ENCODE measurements around the gene F13A1.

Gene F13A1

DNA sequence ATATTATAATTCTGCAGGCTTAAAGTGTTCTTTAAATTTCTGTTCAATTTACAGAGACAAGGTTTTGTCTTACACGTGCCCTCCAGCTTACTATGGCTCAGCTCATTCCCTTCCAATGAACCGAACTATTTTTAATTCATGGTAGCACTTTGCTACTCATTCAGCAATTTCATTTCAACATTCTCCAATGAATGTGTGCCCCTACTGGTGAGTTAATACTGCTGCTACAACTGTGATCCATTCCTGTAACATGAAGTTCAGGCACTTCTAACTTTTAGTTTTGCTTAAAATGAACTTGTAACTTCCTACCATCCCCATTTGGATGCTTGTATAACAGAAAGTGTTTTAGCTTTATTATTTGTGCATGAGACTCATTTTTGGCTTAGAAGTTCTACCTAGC, 99.7 kb downstream of the F13A1 start:
- Histone ChIP-seq H3K27me3 (ENCODE audit: control insufficient read depth, insufficient read depth, low read length) (no peaks in the 10 kb centered on the region), H3K9me3 (ENCODE audit: control insufficient read depth, insufficient read depth, low read length) (no peaks in the 10 kb centered on the region), H3K27ac (ENCODE audit: low read depth, low read length) (no peak overlapping the region), H3K4me3 (ENCODE audit: low read depth, low read length) (no peak overlapping the region), H3K36me3 (ENCODE audit: control insufficient read depth, insufficient read depth, low read length) (no peaks in the 10 kb centered on the region), H3K4me1 (ENCODE audit: control insufficient read depth, insufficient read depth, low read length) (no peaks in the 10 kb centered on the region), H3K9ac (ENCODE audit: low read depth, low read length) (no peak overlapping the region)

DNA sequence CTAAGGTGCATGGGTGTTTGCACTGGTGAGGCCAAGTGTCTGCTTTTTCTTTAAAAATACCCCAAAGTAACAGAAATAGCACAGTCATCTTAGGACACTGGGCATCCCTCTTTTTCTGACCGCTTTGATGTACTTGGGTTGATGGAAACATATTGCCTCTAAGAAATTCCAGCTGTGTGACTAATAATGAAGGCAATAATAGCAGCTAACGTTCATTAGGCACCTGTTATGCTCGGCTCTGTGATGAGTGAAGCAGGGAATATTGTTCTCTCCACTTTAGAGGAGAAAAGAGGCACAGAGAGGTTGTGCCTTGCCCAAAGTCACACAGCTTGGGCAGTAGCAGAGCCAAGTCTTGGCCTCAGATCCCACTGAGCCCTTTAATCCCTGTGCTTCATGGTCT, 100.7 kb downstream of the F13A1 start:
- H3K27ac ChIP-seq (ENCODE audit: low read depth, low read length) = no peak overlapping the region

GRCh38 chr6:6218759-6219085, 101.7 kb downstream of the F13A1 start:
- no peaks in the 10 kb centered on the region for H3K27me3 ChIP-seq (ENCODE audit: control insufficient read depth, insufficient read depth, low read length)
- H3K9ac ChIP-seq (ENCODE audit: low read depth, low read length) = no peak overlapping the region
- H3K36me3 ChIP-seq (ENCODE audit: control insufficient read depth, insufficient read depth, low read length) = no peaks in the 10 kb centered on the region
- no peak overlapping the region for H3K27ac ChIP-seq (ENCODE audit: low read depth, low read length)
- no peaks in the 10 kb centered on the region for H3K4me1 ChIP-seq (ENCODE audit: control insufficient read depth, insufficient read depth, low read length)
- H3K9me3 ChIP-seq (ENCODE audit: control insufficient read depth, insufficient read depth, low read length) = no peaks in the 10 kb centered on the region
- H3K4me3 ChIP-seq (ENCODE audit: low read depth, low read length) = no peak overlapping the region

More for the DNA sequence above, 100.7 kb downstream of the F13A1 start:
- Histone ChIP-seq H3K36me3 (ENCODE audit: control insufficient read depth, insufficient read depth, low read length) (no peaks in the 10 kb centered on the region), H3K9me3 (ENCODE audit: control insufficient read depth, insufficient read depth, low read length) (no peaks in the 10 kb centered on the region), H3K9ac (ENCODE audit: low read depth, low read length) (no peak overlapping the region), H3K4me1 (ENCODE audit: control insufficient read depth, insufficient read depth, low read length) (no peaks in the 10 kb centered on the region), H3K27me3 (ENCODE audit: control insufficient read depth, insufficient read depth, low read length) (no peaks in the 10 kb centered on the region), H3K4me3 (ENCODE audit: low read depth, low read length) (no peak overlapping the region)

GRCh38 chr6:6217855-6218758, 102.4 kb downstream of the F13A1 start:
- Histone ChIP-seq H3K36me3 (ENCODE audit: control insufficient read depth, insufficient read depth, low read length) (no peaks in the 10 kb centered on the region), H3K4me3 (ENCODE audit: low read depth, low read length) (no peak overlapping the region), H3K9me3 (ENCODE audit: control insufficient read depth, insufficient read depth, low read length) (no peaks in the 10 kb centered on the region), H3K27ac (ENCODE audit: low read depth, low read length) (no peak overlapping the region), H3K4me1 (ENCODE audit: control insufficient read depth, insufficient read depth, low read length) (no peaks in the 10 kb centered on the region), H3K9ac (ENCODE audit: low read depth, low read length) (no peak overlapping the region), H3K27me3 (ENCODE audit: control insufficient read depth, insufficient read depth, low read length) (no peaks in the 10 kb centered on the region)

DNA sequence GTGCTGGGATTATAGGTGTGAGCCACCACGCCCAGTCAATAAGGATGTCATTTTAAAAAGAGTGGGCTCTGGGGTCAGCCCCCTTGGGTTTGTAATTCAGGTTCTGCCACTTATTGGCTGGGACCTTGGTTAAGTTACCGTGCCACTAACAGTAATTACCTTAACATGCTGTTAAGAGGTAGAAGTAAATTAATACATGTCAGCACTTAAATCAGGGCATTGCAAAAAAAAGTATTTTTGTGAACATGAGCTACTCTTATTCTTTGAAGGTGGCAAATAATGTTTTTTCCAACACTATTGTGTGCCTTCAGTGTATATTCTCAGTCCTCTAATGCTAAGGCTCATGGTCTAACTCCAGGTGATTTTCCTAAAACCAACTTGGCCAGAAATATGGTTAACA, 109.5 kb downstream of the F13A1 start:
- no peaks in the 10 kb centered on the region for H3K27me3 ChIP-seq (ENCODE audit: control insufficient read depth, insufficient read depth, low read length)
- no peak overlapping the region; the same call in 1 of the 2 replicates for H3K4me3 ChIP-seq (ENCODE audit: low read depth, low read length)
- H3K9ac ChIP-seq (ENCODE audit: low read depth, low read length) = no peak overlapping the region
- no peaks in the 10 kb centered on the region for H3K4me1 ChIP-seq (ENCODE audit: control insufficient read depth, insufficient read depth, low read length)
- no peak overlapping the region for H3K27ac ChIP-seq (ENCODE audit: low read depth, low read length)
- no peaks in the 10 kb centered on the region for H3K36me3 ChIP-seq (ENCODE audit: control insufficient read depth, insufficient read depth, low read length)
- H3K9me3 ChIP-seq (ENCODE audit: control insufficient read depth, insufficient read depth, low read length) = peaks cover 7% of the 10 kb centered on the region

DNA sequence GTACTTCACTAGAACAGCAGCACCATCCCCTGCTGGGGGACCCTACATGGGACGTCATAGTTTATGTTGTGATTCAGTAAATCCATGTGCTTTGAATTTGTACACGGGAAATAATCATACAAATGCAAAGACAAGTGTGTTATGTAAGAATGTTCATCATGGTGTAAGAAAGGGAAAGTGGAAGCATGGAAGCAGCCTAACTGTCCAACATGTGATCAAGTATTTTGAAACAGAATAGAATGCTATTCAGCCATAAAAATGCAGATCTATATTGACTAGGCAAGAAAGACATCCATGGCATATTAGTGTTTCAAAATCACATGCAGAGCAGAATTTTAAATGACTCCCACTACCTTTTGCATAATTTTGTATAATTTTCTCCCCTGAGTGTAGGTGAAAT, 117.6 kb downstream of the F13A1 start:
- no peaks in the 10 kb centered on the region for H3K4me1 ChIP-seq (ENCODE audit: control insufficient read depth, insufficient read depth, low read length)
- no peaks in the 10 kb centered on the region for H3K27me3 ChIP-seq (ENCODE audit: control insufficient read depth, insufficient read depth, low read length)
- no peak overlapping the region for H3K9ac ChIP-seq (ENCODE audit: low read depth, low read length)
- H3K9me3 ChIP-seq (ENCODE audit: control insufficient read depth, insufficient read depth, low read length) = no peaks in the 10 kb centered on the region
- no peaks in the 10 kb centered on the region for H3K36me3 ChIP-seq (ENCODE audit: control insufficient read depth, insufficient read depth, low read length)
- H3K4me3 ChIP-seq (ENCODE audit: low read depth, low read length) = no peak overlapping the region
- H3K27ac ChIP-seq (ENCODE audit: low read depth, low read length) = no peak overlapping the region

DNA sequence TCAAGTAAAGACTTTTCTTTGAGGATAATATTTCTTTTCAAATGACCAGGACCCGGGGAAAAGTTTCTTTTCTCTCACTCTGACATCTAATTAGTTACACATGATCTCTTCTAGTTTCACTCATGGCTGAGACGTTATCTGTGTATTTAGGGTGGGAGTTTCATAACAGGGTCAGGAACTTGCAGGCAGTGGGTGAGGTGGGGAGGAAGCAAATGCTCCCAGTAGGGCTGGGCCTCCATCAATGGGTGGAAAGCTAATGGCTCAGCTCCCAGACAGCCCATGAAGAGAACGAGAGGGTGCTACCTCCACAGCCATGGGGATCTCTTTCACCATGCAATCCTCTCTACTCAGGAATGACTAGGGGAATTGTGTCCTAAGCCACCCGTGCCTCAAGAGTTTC, 119.3 kb downstream of the F13A1 start:
- H3K4me1 ChIP-seq (ENCODE audit: control insufficient read depth, insufficient read depth, low read length) = no peaks in the 10 kb centered on the region
- H3K36me3 ChIP-seq (ENCODE audit: control insufficient read depth, insufficient read depth, low read length) = no peaks in the 10 kb centered on the region
- no peak overlapping the region for H3K4me3 ChIP-seq (ENCODE audit: low read depth, low read length)
- H3K9ac ChIP-seq (ENCODE audit: low read depth, low read length) = no peak overlapping the region
- H3K27ac ChIP-seq (ENCODE audit: low read depth, low read length) = no peak overlapping the region
- no peaks in the 10 kb centered on the region for H3K27me3 ChIP-seq (ENCODE audit: control insufficient read depth, insufficient read depth, low read length)
- H3K9me3 ChIP-seq (ENCODE audit: control insufficient read depth, insufficient read depth, low read length) = no peaks in the 10 kb centered on the region

GRCh38 chr6:6199678-6200077, 120.8 kb downstream of the F13A1 start:
- Histone ChIP-seq H3K36me3 (ENCODE audit: control insufficient read depth, insufficient read depth, low read length) (no peaks in the 10 kb centered on the region), H3K27ac (ENCODE audit: low read depth, low read length) (no peak overlapping the region), H3K4me1 (ENCODE audit: control insufficient read depth, insufficient read depth, low read length) (no peaks in the 10 kb centered on the region), H3K4me3 (ENCODE audit: low read depth, low read length) (no peak overlapping the region), H3K27me3 (ENCODE audit: control insufficient read depth, insufficient read depth, low read length) (no peaks in the 10 kb centered on the region), H3K9me3 (ENCODE audit: control insufficient read depth, insufficient read depth, low read length) (no peaks in the 10 kb centered on the region), H3K9ac (ENCODE audit: low read depth, low read length) (no peak overlapping the region)

- Histone ChIP-seq H3K27ac (ENCODE audit: low read depth, low read length) (no peak overlapping the region), H3K4me1 (ENCODE audit: control insufficient read depth, insufficient read depth, low read length) (no peaks in the 10 kb centered on the region), H3K36me3 (ENCODE audit: control insufficient read depth, insufficient read depth, low read length) (no peaks in the 10 kb centered on the region), H3K4me3 (ENCODE audit: low read depth, low read length) (no peak overlapping the region), H3K27me3 (ENCODE audit: control insufficient read depth, insufficient read depth, low read length) (no peaks in the 10 kb centered on the region), H3K9me3 (ENCODE audit: control insufficient read depth, insufficient read depth, low read length) (no peaks in the 10 kb centered on the region), H3K9ac (ENCODE audit: low read depth, low read length) (no peak overlapping the region)
Observed at GRCh38 chr6:6196762-6197161, 123.7 kb downstream of the F13A1 start.

GRCh38 chr6:6195080-6195479, 125.4 kb downstream of the F13A1 start:
- no peaks in the 10 kb centered on the region for H3K9me3 ChIP-seq (ENCODE audit: control insufficient read depth, insufficient read depth, low read length)
- H3K36me3 ChIP-seq (ENCODE audit: control insufficient read depth, insufficient read depth, low read length) = no peaks in the 10 kb centered on the region
- no peak overlapping the region for H3K4me3 ChIP-seq (ENCODE audit: low read depth, low read length)
- no peaks in the 10 kb centered on the region for H3K27me3 ChIP-seq (ENCODE audit: control insufficient read depth, insufficient read depth, low read length)
- no peaks in the 10 kb centered on the region for H3K4me1 ChIP-seq (ENCODE audit: control insufficient read depth, insufficient read depth, low read length)
- no peak overlapping the region for H3K9ac ChIP-seq (ENCODE audit: low read depth, low read length)
- no peak overlapping the region for H3K27ac ChIP-seq (ENCODE audit: low read depth, low read length)

DNA sequence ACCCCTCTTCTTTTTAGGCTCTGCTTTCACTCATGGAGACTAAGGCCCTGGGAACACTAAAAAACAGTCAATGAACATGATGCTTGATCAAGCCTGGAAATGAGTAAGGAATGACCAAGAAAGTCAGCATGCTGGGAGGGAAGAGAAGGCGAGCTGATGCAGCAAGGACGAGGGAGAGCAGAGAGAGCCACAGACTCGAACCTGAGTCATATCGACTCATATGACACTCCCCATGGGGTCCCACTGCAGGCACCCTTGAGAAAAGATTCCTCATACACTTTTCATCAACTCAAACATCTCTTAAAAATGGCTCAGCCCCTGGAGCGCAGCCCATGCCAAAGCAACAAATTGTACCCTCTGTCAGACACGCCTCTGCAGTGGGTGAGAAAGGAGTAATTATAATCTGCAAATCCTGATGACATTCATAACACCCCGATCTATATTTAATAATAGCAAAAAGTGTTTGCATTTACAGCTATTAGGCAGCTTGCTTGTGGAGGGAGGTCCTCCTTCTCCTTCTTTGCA, 127.2 kb downstream of the F13A1 start:
- H3K4me3 ChIP-seq (ENCODE audit: low read depth, low read length) = no peak overlapping the region
- H3K27ac ChIP-seq (ENCODE audit: low read depth, low read length) = no peak overlapping the region
- H3K27me3 ChIP-seq (ENCODE audit: control insufficient read depth, insufficient read depth, low read length) = no peaks in the 10 kb centered on the region
- H3K9ac ChIP-seq (ENCODE audit: low read depth, low read length) = no peak overlapping the region
- no peaks in the 10 kb centered on the region for H3K36me3 ChIP-seq (ENCODE audit: control insufficient read depth, insufficient read depth, low read length)
- H3K4me1 ChIP-seq (ENCODE audit: control insufficient read depth, insufficient read depth, low read length) = no peaks in the 10 kb centered on the region
- H3K9me3 ChIP-seq (ENCODE audit: control insufficient read depth, insufficient read depth, low read length) = no peaks in the 10 kb centered on the region
